SK-N-SH (cell line): ENCODE results near the gene CCDC127. TPM values are rescaled to one million over a fixed set of nuclear protein-coding genes. Genes with fewer than 3 reads are reported as not detected.

ENCODE experiments used
- CTCF ChIA-PET: fragments of 300-600, 350-600 bp; formaldehyde crosslinking; extraction: SDS; loops from one replicate; lab custom pipeline; 2021; lab: Yijun Ruan, JAX
- POLR2A ChIA-PET: fragments of 350-600 bp; sonication (Branson Sonifier 250); formaldehyde crosslinking; extraction: SDS; loops from one replicate; lab custom pipeline; 2020; ENCODE audit warnings: antibody characterized with exemption, inconsistent platforms; lab: Yijun Ruan, JAX
- DNase-seq: peaks from one replicate; pipeline ENCODE4 v3.0.0; 2012
- H2AFZ ChIP-seq: fragments of 200-600 bp; sonication (generic); 2 replicates; pipeline ENCODE4 v1.8.1; 2016; ENCODE audit warnings: antibody characterized with exemption, mild to moderate bottlenecking, low read depth
- H3F3A ChIP-seq: fragments of 200-600 bp; sonication (generic); replicated peaks from 2 replicates; pipeline ENCODE3; 2016; ENCODE audit warnings: antibody characterized with exemption, mild to moderate bottlenecking; ENCODE audit not compliant: insufficient read depth
- H3K27ac ChIP-seq, 2 experiments: fragments of 200-500 bp in 1 of 2; fragments of 200-600 bp in 1 of 2; sonication (Bioruptor generic) in 1 of 2; sonication (generic), shearing (Covaris generic) in 1 of 2; 2 replicates each; pipeline versions ENCODE4 v1.5.1 to v1.6.1; 2014 to 2016; ENCODE audit warnings: low read depth in 2 of 2, inconsistent platforms in 1 of 2, low read length in 1 of 2, mild to moderate bottlenecking in 1 of 2, mixed read lengths in 1 of 2
- H3K27me3 ChIP-seq: fragments of 200-600 bp; sonication (generic), shearing (Covaris generic); 2 replicates; pipeline ENCODE4 v1.6.1; 2016; ENCODE audit warnings: mixed run types; ENCODE audit not compliant: insufficient read depth
- H3K36me3 ChIP-seq, 2 experiments: fragments of 200-500 bp in 1 of 2; fragments of 200-600 bp in 1 of 2; sonication (Bioruptor generic) in 1 of 2; sonication (generic) in 1 of 2; replicated peaks in 1 of 2; 2 replicates each; pipeline versions ENCODE3 to v1.5.1; 2014 to 2016; ENCODE audit warnings: low read length in 1 of 2, mild to moderate bottlenecking in 1 of 2; ENCODE audit not compliant: insufficient read depth in 2 of 2, control insufficient read depth in 1 of 2
- H3K4me1 ChIP-seq, 2 experiments: fragments of 200-500 bp in 1 of 2; fragments of 200-600 bp in 1 of 2; sonication (Bioruptor generic) in 1 of 2; sonication (generic), shearing (Covaris generic) in 1 of 2; 2 replicates each; pipeline versions ENCODE4 v1.5.1 to v1.6.1; 2014 to 2016; ENCODE audit warnings: low read depth in 1 of 2, low read length in 1 of 2, mixed run types in 1 of 2; ENCODE audit not compliant: insufficient read depth in 2 of 2, control insufficient read depth in 1 of 2
- H3K4me2 ChIP-seq: fragments of 200-600 bp; sonication (generic), shearing (Covaris generic); 2 replicates; pipeline ENCODE4 v1.6.1; 2017; ENCODE audit warnings: mixed run types
- H3K4me3 ChIP-seq, 2 experiments: fragments of 200-500 bp in 1 of 2; fragments of 200-600 bp in 1 of 2; sonication (Bioruptor generic) in 1 of 2; sonication (generic), shearing (Covaris generic) in 1 of 2; 2 replicates each; pipeline versions ENCODE4 v1.5.1 to v1.8.1; 2014 to 2016; ENCODE audit warnings: low read depth in 2 of 2, inconsistent platforms in 1 of 2, low read length in 1 of 2, mild to moderate bottlenecking in 1 of 2, mixed read lengths in 1 of 2, moderate library complexity in 1 of 2
- H3K79me2 ChIP-seq: fragments of 200-600 bp; sonication (generic); 2 replicates; pipeline ENCODE4 v1.8.1; 2017; ENCODE audit warnings: mild to moderate bottlenecking; ENCODE audit not compliant: insufficient read depth
- H3K9ac ChIP-seq: fragments of 200-600 bp; sonication (generic); 2 replicates; pipeline ENCODE4 v1.6.1; 2017; ENCODE audit warnings: mixed run types
- H3K9me2 ChIP-seq: fragments of 200-600 bp; sonication (generic); 2 replicates; pipeline ENCODE4 v1.6.1; 2017; ENCODE audit warnings: mixed run types
- H3K9me3 ChIP-seq: fragments of 200-600 bp; sonication (generic); 2 replicates; pipeline ENCODE4 v1.6.1; 2017; ENCODE audit warnings: mixed run types, mild to moderate bottlenecking, moderate library complexity
- H4K20me1 ChIP-seq: fragments of 200-600 bp; sonication (generic); 2 replicates; pipeline ENCODE4 v1.6.1; 2017; ENCODE audit warnings: mild to moderate bottlenecking, mixed run types; ENCODE audit not compliant: insufficient read depth
- CHD2 ChIP-seq: fragments of 150-350 bp; IDR thresholded peaks from 2 replicates; pipeline ENCODE4 v1.6.1; 2018; ENCODE audit warnings: low read length; ENCODE audit not compliant: partially characterized antibody
- CTCF ChIP-seq: fragments of 200-600 bp; sonication (generic); IDR thresholded peaks from 2 replicates; pipeline ENCODE4 v1.6.1; 2017; ENCODE audit warnings: antibody characterized with exemption, mild to moderate bottlenecking, moderate library complexity
- ELF1 ChIP-seq: IDR thresholded peaks from 2 replicates; pipeline ENCODE4 v1.4.0; 2012
- EP300 ChIP-seq, 2 experiments: IDR thresholded peaks; 2 replicates each; pipeline versions ENCODE4 v1.4.0 to v1.6.1; 2012; ENCODE audit warnings: borderline replicate concordance in 1 of 2, low read depth in 1 of 2, low read length in 1 of 2
- FOSL2 ChIP-seq: IDR thresholded peaks from 2 replicates; pipeline ENCODE4 v1.4.0; 2012; ENCODE audit warnings: low read depth, mild to moderate bottlenecking, moderate library complexity, borderline replicate concordance
- IRF3 ChIP-seq: fragments of 150-350 bp; IDR thresholded peaks from 2 replicates; pipeline ENCODE4 v1.6.1; 2016; ENCODE audit warnings: mild to moderate bottlenecking, low read depth, low read length
- JUND ChIP-seq: IDR thresholded peaks from 2 replicates; pipeline ENCODE4 v1.4.0; 2012
- MXI1 ChIP-seq: IDR thresholded peaks from 2 replicates; pipeline ENCODE4 v1.6.1; 2012; ENCODE audit warnings: mild to moderate bottlenecking, low read depth, low read length, improper control_type of control experiment
- NRF1 ChIP-seq: IDR thresholded peaks from 2 replicates; pipeline ENCODE4 v1.6.1; 2012; ENCODE audit warnings: low read depth, mild to moderate bottlenecking, low read length
- PBX3 ChIP-seq: IDR thresholded peaks from 2 replicates; pipeline ENCODE4; 2012
- POLR2AphosphoS5 ChIP-seq: IDR thresholded peaks from 2 replicates; pipeline ENCODE4 v1.6.1; 2012; ENCODE audit warnings: low read depth, low read length
- RAD21 ChIP-seq: IDR thresholded peaks from 2 replicates; pipeline ENCODE4 v1.6.1; 2012; ENCODE audit warnings: mild to moderate bottlenecking, low read length
- RXRA ChIP-seq: IDR thresholded peaks from 2 replicates; pipeline ENCODE4 v1.4.0; 2012; ENCODE audit warnings: low read depth, mild to moderate bottlenecking, borderline replicate concordance
- TEAD4 ChIP-seq: IDR thresholded peaks from 2 replicates; pipeline ENCODE4 v1.4.0; 2012; ENCODE audit warnings: mild to moderate bottlenecking, borderline replicate concordance; ENCODE audit not compliant: insufficient read depth
- WGBS: methylation state at CpG from one replicate; pipeline ENCODE4 v1.1.6; 2017; ENCODE audit warnings: low lambda C conversion rate; 5-methylcytosine and 5-hydroxymethylcytosine counted together
- polyA plus RNA-seq, 3 experiments: library from polyadenylated mRNA; depleted of rRNA; stranded (reverse); fragments of >200 nt; gene quantifications; 2 replicates each; pipeline ENCODE4 v1.2.3, GENCODE V29; 2012
- TF ChIP-seq, protein P1 (sequence below): IDR thresholded peaks from 2 replicates; pipeline ENCODE4 v1.4.0; 2012; ENCODE audit warnings: low read depth, borderline replicate concordance

CCDC127 gene
- polyA plus RNA-seq, 1 of the 3 experiments (the other 2 are of a cell fraction): 3.9 TPM

GRCh38 chr5:179401-179800, 38.6 kb downstream of the CCDC127 start:
- WGBS: 85% methylated on average over 5 of the region's 9 CpGs
- Histone ChIP-seq H3F3A (no peaks in the 10 kb centered on the region), H3K4me3 (no peak overlapping the region), H2AFZ (no peak overlapping the region), H3K4me2 (no peak overlapping the region), H3K27me3 (peaks cover 3% of the 10 kb centered on the region; the same call in 1 of the 2 replicates), H3K36me3 (no peaks in the 10 kb centered on the region), H3K79me2 (no peaks in the 10 kb centered on the region), H3K9me2 (no peaks in the 10 kb centered on the region), H4K20me1 (no peaks in the 10 kb centered on the region), H3K27ac (no peak overlapping the region), H3K4me1 (peaks cover 0 to 9% of the 10 kb centered on the region in 2 experiments; a peak in 1 of 4 replicates), H3K9me3 (no peaks in the 10 kb centered on the region), H3K9ac (no peak overlapping the region)
- DNase-seq: no peak
- no peak for TF ChIP-seq RAD21
- no peak for TF ChIP-seq JUND
- no peak for TF ChIP-seq NRF1
- no peak for TF ChIP-seq POLR2AphosphoS5
- no peak for TF ChIP-seq CHD2
- no peak for TF ChIP-seq IRF3
- TF ChIP-seq EP300 (IDR thresholded peaks at IDR 0.05; ENCODE audit: borderline replicate concordance in 1 of 2, low read depth in 1 of 2, low read length in 1 of 2): no peak
- TF ChIP-seq PBX3: no peak
- TF ChIP-seq ELF1: no peak
- no peak for TF ChIP-seq CTCF
- no peak for TF ChIP-seq RXRA
- no peak for TF ChIP-seq TEAD4
- no peak for TF ChIP-seq FOSL2
- TF ChIP-seq, protein P1, sequence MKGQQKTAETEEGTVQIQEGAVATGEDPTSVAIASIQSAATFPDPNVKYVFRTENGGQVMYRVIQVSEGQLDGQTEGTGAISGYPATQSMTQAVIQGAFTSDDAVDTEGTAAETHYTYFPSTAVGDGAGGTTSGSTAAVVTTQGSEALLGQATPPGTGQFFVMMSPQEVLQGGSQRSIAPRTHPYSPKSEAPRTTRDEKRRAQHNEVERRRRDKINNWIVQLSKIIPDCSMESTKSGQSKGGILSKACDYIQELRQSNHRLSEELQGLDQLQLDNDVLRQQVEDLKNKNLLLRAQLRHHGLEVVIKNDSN: no peak
- no peak for TF ChIP-seq MXI1
- ChIA-PET CTCF (interaction anchor here (1.1 to 1.6 kb wide), 2 partner anchors 9 kb away, joined by 4 to 5 read pairs; no protein-coding TSS in a partner anchor), POLR2A (no interaction called here)
